Parathyroid adenoma (tissue), 2 donors: ENCODE measurements around the gene TAF10.

Source experiments
- H2AFZ ChIP-seq: fragments of 300-600 bp; sonication (generic); one replicate; pipeline ENCODE4 v1.7.0; 2017; ENCODE audit warnings: antibody characterized with exemption, mild to moderate bottlenecking
- H3K27ac ChIP-seq: fragments of 300-600 bp; sonication (generic); one replicate; pipeline ENCODE4 v1.7.0; 2017
- H3K27me3 ChIP-seq: fragments of 300-600 bp; sonication (generic); one replicate; pipeline ENCODE4 v1.7.0; 2017; ENCODE audit warnings: low read length; ENCODE audit not compliant: control insufficient read depth, insufficient read depth
- H3K36me3 ChIP-seq: fragments of 300-600 bp; sonication (generic); one replicate; pipeline ENCODE4 v1.7.0; 2017; ENCODE audit warnings: low read length; ENCODE audit not compliant: control insufficient read depth, insufficient read depth
- H3K4me1 ChIP-seq: fragments of 300-600 bp; sonication (generic); one replicate; pipeline ENCODE4 v1.7.0; 2017; ENCODE audit warnings: control low read depth
- H3K4me2 ChIP-seq: fragments of 300-600 bp; sonication (generic); one replicate; pipeline ENCODE4 v1.7.0; 2017; ENCODE audit warnings: low read length
- H3K4me3 ChIP-seq: fragments of 300-600 bp; sonication (generic); one replicate; pipeline ENCODE4 v1.7.0; 2017; ENCODE audit warnings: low read depth, low read length
- H3K79me2 ChIP-seq: fragments of 300-600 bp; sonication (generic); one replicate; pipeline ENCODE4 v1.7.0; 2017; ENCODE audit warnings: control low read depth
- H3K9ac ChIP-seq: fragments of 300-600 bp; sonication (generic); one replicate; pipeline ENCODE4 v1.7.0; 2017; ENCODE audit warnings: mild to moderate bottlenecking
- H3K9me3 ChIP-seq: fragments of 300-600 bp; sonication (generic); one replicate; pipeline ENCODE4 v1.7.0; 2017; ENCODE audit warnings: low read length; ENCODE audit not compliant: control insufficient read depth
- TF ChIP-seq, protein P1 (sequence below): fragments of 300-600 bp; sonication (generic); IDR thresholded peaks from one replicate; pipeline ENCODE4 v1.7.0; 2017; ENCODE audit warnings: antibody characterized with exemption, mild to moderate bottlenecking
- donor health status: primary hyperparathyroidism.

TAF10 gene

DNA sequence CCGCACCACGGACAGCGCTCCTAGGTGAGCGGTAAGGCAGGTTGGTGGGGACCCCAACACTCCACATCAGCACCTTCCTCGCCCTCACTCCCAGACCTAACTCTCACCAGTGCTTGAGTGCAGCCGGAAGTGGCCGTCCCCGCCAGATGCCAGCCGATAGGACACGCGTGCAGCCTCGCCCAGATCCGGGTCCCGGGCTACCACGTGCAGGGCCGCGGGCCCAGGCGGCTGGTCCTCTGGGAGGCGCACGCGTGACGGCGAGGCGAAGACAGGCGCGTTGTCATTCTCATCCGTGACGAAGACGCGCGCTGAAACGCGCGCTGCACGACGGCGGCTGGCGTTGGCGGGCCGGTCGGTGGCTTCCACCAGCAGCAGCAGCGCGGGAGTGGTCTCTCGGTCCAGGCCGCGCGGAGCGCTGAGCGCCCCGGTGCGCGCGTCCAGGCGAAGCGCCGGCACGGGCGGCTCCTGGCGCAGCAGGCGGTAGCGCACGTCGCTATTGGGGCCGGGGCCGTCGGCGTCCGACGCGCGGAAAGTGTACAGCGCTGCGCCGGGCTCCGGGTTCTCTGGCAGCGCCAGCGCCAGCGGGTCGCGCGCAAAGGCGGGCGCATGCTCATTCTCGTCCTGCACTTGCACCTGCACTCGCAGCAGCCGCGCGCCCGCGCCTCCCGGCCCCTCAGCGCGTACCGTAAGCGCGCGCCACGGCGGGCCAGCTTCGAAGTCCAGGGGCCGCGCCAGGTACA lies 18.0 kb upstream of the TAF10 start:
- H3K36me3 ChIP-seq = no peaks in the 10 kb centered on the region
- no peak overlapping the region for H3K9ac ChIP-seq

GRCh38 chr11:6629573-6629891 lies 17.5 kb upstream of the TAF10 start:
- Histone ChIP-seq H3K4me3 (no peak overlapping the region), H3K4me1 (no peaks in the 10 kb centered on the region), H3K4me2 (no peak overlapping the region), H2AFZ (no peak overlapping the region), H3K9ac (no peak overlapping the region), H3K27me3 (no peaks in the 10 kb centered on the region), H3K27ac (no peak overlapping the region), H3K79me2 (no peaks in the 10 kb centered on the region), H3K36me3 (no peaks in the 10 kb centered on the region), H3K9me3 (no peaks in the 10 kb centered on the region)
- TF ChIP-seq, protein P1, sequence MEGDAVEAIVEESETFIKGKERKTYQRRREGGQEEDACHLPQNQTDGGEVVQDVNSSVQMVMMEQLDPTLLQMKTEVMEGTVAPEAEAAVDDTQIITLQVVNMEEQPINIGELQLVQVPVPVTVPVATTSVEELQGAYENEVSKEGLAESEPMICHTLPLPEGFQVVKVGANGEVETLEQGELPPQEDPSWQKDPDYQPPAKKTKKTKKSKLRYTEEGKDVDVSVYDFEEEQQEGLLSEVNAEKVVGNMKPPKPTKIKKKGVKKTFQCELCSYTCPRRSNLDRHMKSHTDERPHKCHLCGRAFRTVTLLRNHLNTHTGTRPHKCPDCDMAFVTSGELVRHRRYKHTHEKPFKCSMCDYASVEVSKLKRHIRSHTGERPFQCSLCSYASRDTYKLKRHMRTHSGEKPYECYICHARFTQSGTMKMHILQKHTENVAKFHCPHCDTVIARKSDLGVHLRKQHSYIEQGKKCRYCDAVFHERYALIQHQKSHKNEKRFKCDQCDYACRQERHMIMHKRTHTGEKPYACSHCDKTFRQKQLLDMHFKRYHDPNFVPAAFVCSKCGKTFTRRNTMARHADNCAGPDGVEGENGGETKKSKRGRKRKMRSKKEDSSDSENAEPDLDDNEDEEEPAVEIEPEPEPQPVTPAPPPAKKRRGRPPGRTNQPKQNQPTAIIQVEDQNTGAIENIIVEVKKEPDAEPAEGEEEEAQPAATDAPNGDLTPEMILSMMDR = no peak

More for the DNA sequence above, 18.0 kb upstream of the TAF10 start:
- Histone ChIP-seq H3K27me3 (no peaks in the 10 kb centered on the region), H3K79me2 (no peaks in the 10 kb centered on the region), H3K9me3 (no peaks in the 10 kb centered on the region), H3K4me1 (no peaks in the 10 kb centered on the region), H2AFZ (peak overlapping the region; percentile 56), H3K4me3 (no peak overlapping the region), H3K27ac (no peak overlapping the region), H3K4me2 (no peak overlapping the region)
- TF ChIP-seq, protein P1 = no peak

GRCh38 chr11:6628526-6628925 lies 16.5 kb upstream of the TAF10 start:
- no peaks in the 10 kb centered on the region for H3K9me3 ChIP-seq
- no peaks in the 10 kb centered on the region for H3K36me3 ChIP-seq
- H3K4me1 ChIP-seq = no peaks in the 10 kb centered on the region
- H3K4me3 ChIP-seq = no peak overlapping the region
- no peaks in the 10 kb centered on the region for H3K79me2 ChIP-seq
- no peak overlapping the region for H3K9ac ChIP-seq
- no peak overlapping the region for H2AFZ ChIP-seq
- no peaks in the 10 kb centered on the region for H3K27me3 ChIP-seq
- no peak overlapping the region for H3K27ac ChIP-seq
- TF ChIP-seq, protein P1 = no peak
- no peak overlapping the region for H3K4me2 ChIP-seq

DNA sequence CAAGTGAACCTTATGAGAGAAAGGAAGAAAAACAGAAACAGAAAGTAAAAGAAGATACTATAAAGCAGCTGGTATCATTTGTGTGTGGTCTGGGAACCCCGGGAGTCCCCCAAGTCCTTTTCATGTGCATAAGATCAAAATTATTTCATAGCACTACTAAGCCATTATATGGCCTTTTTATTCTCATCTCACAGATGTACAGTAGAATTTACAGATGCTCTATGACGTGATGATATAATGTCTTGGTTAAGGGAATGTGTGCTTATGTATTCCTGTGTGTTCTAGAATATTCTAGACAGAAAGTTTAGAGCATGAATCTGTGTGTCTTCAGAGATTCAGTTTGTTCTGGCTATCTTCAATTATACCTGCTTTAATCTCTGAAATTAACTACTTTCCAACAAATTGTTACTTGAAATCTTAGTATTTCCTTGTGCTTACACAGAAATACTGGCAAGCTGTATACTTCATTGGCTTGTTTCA lies 15.8 kb upstream of the TAF10 start:
- Histone ChIP-seq H3K4me3 (no peak overlapping the region), H3K27me3 (no peaks in the 10 kb centered on the region), H3K9ac (no peak overlapping the region), H3K36me3 (no peaks in the 10 kb centered on the region), H3K4me2 (no peak overlapping the region), H2AFZ (no peak overlapping the region), H3K79me2 (no peaks in the 10 kb centered on the region), H3K4me1 (no peaks in the 10 kb centered on the region), H3K9me3 (no peaks in the 10 kb centered on the region), H3K27ac (no peak overlapping the region)
- TF ChIP-seq, protein P1 = no peak
